Measurements from ENCODE around the gene ADAMTSL2.

- TF ChIP-seq EZH2phosphoT487 (IDR thresholded peaks at IDR 0.05; ENCODE audit: low read depth, severe bottlenecking, unreplicated experiment): no peak
- TF ChIP-seq CTCF (IDR thresholded peaks at IDR 0.05; ENCODE audit: poor library complexity): no peak
- no peak for TF ChIP-seq EZH2 (IDR thresholded peaks at IDR 0.05; ENCODE audit: borderline replicate concordance)
Observed at GRCh38 chr9:133566382-133566781, 31.9 kb downstream of the ADAMTSL2 start.

All from hepatocyte (in vitro differentiated cells).